ENCODE results near the gene CARD9. TPM values are rescaled to one million over a fixed set of nuclear protein-coding genes. Genes with fewer than 3 reads are reported as not detected.
"Not testable (repeated sequence)": the region's sequence is repeated elsewhere in the genome, so short reads cannot be mapped to it uniquely, and the experiment has no call there.

CARD9 gene
- total RNA-seq, 1 donor from 2014 or later: 1.6 TPM

- Mint-ChIP-seq H3K36me3 (ENCODE audit: insufficient read depth) (peaks cover 8% of the 10 kb centered on the region), H3K9me3 (ENCODE audit: low read depth) (no peaks in the 10 kb centered on the region), H3K27ac (peak within 1 kb of the TSS; percentile 98), H3K4me1 (ENCODE audit: low read depth) (peaks cover 18% of the 10 kb centered on the region), H3K4me3 (ENCODE audit: low read depth) (peak within 1 kb of the TSS; percentile 92), H3K27me3 (no peaks in the 10 kb centered on the region)
- peak; percentile 75 for DNase-seq (ENCODE audit: low spot score, unreplicated experiment)
- no peak for TF ChIP-seq CTCF (IDR thresholded peaks at IDR 0.05; ENCODE audit: unreplicated experiment)
Observed at GRCh38 chr9:136410500-136411287, 37.2 kb upstream of the CARD9 start, which contains the start of the genes ENTR1 and PMPCA. Gene ENTR1 (minus strand): TSS chr9:136410614. CDS start chr9:136410397, 217 bp downstream. Gene PMPCA (plus strand): TSS chr9:136410658. CDS start chr9:136410669, 11 bp downstream.

- Mint-ChIP-seq H3K9me3 (ENCODE audit: low read depth) (no peaks in the 10 kb centered on the region), H3K4me3 (ENCODE audit: low read depth) (peak overlapping the region; percentile 88), H3K4me1 (ENCODE audit: low read depth) (peaks cover 18% of the 10 kb centered on the region), H3K36me3 (ENCODE audit: insufficient read depth) (peaks cover 11% of the 10 kb centered on the region), H3K27ac (peak overlapping the region; percentile 92), H3K27me3 (no peaks in the 10 kb centered on the region)
- TF ChIP-seq CTCF (IDR thresholded peaks at IDR 0.05; ENCODE audit: unreplicated experiment): no peak
- no peak for DNase-seq (ENCODE audit: low spot score, unreplicated experiment)
Observed at GRCh38 chr9:136409557-136410455, 36.3 kb upstream of the CARD9 start.

GRCh38 chr9:136407911-136408310, 34.4 kb upstream of the CARD9 start:
- TF ChIP-seq CTCF (IDR thresholded peaks at IDR 0.05; ENCODE audit: unreplicated experiment): no peak
- Mint-ChIP-seq H3K27me3 (no peaks in the 10 kb centered on the region), H3K36me3 (ENCODE audit: insufficient read depth) (peaks cover 12% of the 10 kb centered on the region), H3K4me3 (ENCODE audit: low read depth) (peak overlapping the region; percentile 47), H3K27ac (no peak overlapping the region), H3K9me3 (ENCODE audit: low read depth) (no peaks in the 10 kb centered on the region), H3K4me1 (ENCODE audit: low read depth) (peaks cover 18% of the 10 kb centered on the region)
- DNase-seq (ENCODE audit: low spot score, unreplicated experiment): no peak

GRCh38 chr9:136407061-136407460, 33.6 kb upstream of the CARD9 start:
- H3K9me3 Mint-ChIP-seq (ENCODE audit: low read depth); DNase-seq (ENCODE audit: low spot score, unreplicated experiment); H3K4me3 Mint-ChIP-seq (ENCODE audit: low read depth); H3K27me3 Mint-ChIP-seq; H3K27ac Mint-ChIP-seq: not testable (repeated sequence)
- peaks cover 18% of the 10 kb centered on the region for H3K4me1 Mint-ChIP-seq (ENCODE audit: low read depth)
- H3K36me3 Mint-ChIP-seq (ENCODE audit: insufficient read depth): peaks cover 12% of the 10 kb centered on the region

- Mint-ChIP-seq H3K36me3 (ENCODE audit: insufficient read depth) (peaks cover 12% of the 10 kb centered on the region), H3K4me1 (ENCODE audit: low read depth) (peaks cover 11% of the 10 kb centered on the region)
- H3K27me3 Mint-ChIP-seq; H3K9me3 Mint-ChIP-seq (ENCODE audit: low read depth); H3K27ac Mint-ChIP-seq; DNase-seq (ENCODE audit: low spot score, unreplicated experiment); H3K4me3 Mint-ChIP-seq (ENCODE audit: low read depth): not testable (repeated sequence)
Observed at GRCh38 chr9:136405904-136406303, 32.4 kb upstream of the CARD9 start.

- H3K4me3 Mint-ChIP-seq (ENCODE audit: low read depth): no peak overlapping the region
- no peak for DNase-seq (ENCODE audit: low spot score, unreplicated experiment)
- no peaks in the 10 kb centered on the region for H3K9me3 Mint-ChIP-seq (ENCODE audit: low read depth)
- peaks cover 11% of the 10 kb centered on the region for H3K4me1 Mint-ChIP-seq (ENCODE audit: low read depth)
- H3K27me3 Mint-ChIP-seq: no peaks in the 10 kb centered on the region
- TF ChIP-seq CTCF (IDR thresholded peaks at IDR 0.05; ENCODE audit: unreplicated experiment): no peak
- peaks cover 12% of the 10 kb centered on the region for H3K36me3 Mint-ChIP-seq (ENCODE audit: insufficient read depth)
- no peak overlapping the region for H3K27ac Mint-ChIP-seq
Observed at GRCh38 chr9:136405481-136405880, 32.0 kb upstream of the CARD9 start.

Data from progenitor cell of endocrine pancreas (in vitro differentiated cells).